Lower leg skin (tissue), 4 donors: ENCODE data around the gene TMEM245. TPM values are rescaled to one million over a fixed set of nuclear protein-coding genes. Genes with fewer than 3 reads are reported as not detected.

Source experiments
- DNase-seq, 2 donors: peaks; one replicate each; pipeline ENCODE4 v3.0.0-alpha.2; 2019; ENCODE audit warnings: low spot score in 2 of 2
- H3K4me3 ChIP-seq: fragments of 200-600 bp; sonication (generic); 2 replicates; pipeline ENCODE4 v1.5.1; 2017; ENCODE audit warnings: mild to moderate bottlenecking, low read depth; ENCODE audit not compliant: poor library complexity, severe bottlenecking
- CTCF ChIP-seq, 3 donors: fragments of 450-650 bp; IDR thresholded peaks; one replicate each; pipeline ENCODE4 v1.5.1; 2016; ENCODE audit warnings: antibody characterized with exemption in 3 of 3, mild to moderate bottlenecking in 3 of 3, moderate library complexity in 2 of 3
- POLR2A ChIP-seq, 2 donors: fragments of 450-650 bp; IDR thresholded peaks; one replicate each; pipeline ENCODE4 v1.6.1; 2016 to 2017; ENCODE audit warnings: antibody characterized with exemption in 2 of 2, mild to moderate bottlenecking in 1 of 2, moderate library complexity in 1 of 2
- WGBS, 2 donors: methylation state at CpG; one replicate each; pipeline ENCODE4 v1.1.5; 2018; 5-methylcytosine and 5-hydroxymethylcytosine counted together
- intact Hi-C: fragments of 100-400 bp; cut with DNase I; formaldehyde crosslinking; loops from one replicate; pipeline ENCODE4 v1.15.0; 2023; ENCODE audit warnings: low total_unique reads
- total RNA-seq, 4 donors: library from RNA; depleted of rRNA; stranded (reverse); fragments of >200 nt; gene quantifications; one replicate each; pipeline ENCODE4 v1.1.0, GENCODE V29; 2016

TMEM245 gene
- total RNA-seq, 4 donors from 2014 or later: 35.0 to 57.7 (median 51.1) TPM

GRCh38 chr9:109158651-109159050, 38.9 kb upstream of the TMEM245 start:
- intact Hi-C loops: no loop called here
- no peak for DNase-seq
- TF ChIP-seq CTCF (IDR thresholded peaks at IDR 0.05) (no peak), POLR2A (IDR thresholded peaks at IDR 0.05) (no peak)
- no peak overlapping the region for H3K4me3 ChIP-seq

- no peak for TF ChIP-seq CTCF (IDR thresholded peaks at IDR 0.05)
- no peak for TF ChIP-seq POLR2A (IDR thresholded peaks at IDR 0.05)
- no peak for DNase-seq
- intact Hi-C loops: no loop called here
- WGBS, 2 donors: 68 to 72% methylated on average over 8 of the region's 8 CpGs
- H3K4me3 ChIP-seq: no peak overlapping the region
Observed at GRCh38 chr9:109156708-109157107, 37.0 kb upstream of the TMEM245 start.

- 86 to 87% methylated on average over 3 of the region's 3 CpGs for WGBS, 2 donors
- intact Hi-C loops: no loop called here
- TF ChIP-seq POLR2A (IDR thresholded peaks at IDR 0.05) (no peak), CTCF (IDR thresholded peaks at IDR 0.05) (no peak)
- no peak for DNase-seq
- H3K4me3 ChIP-seq: no peak overlapping the region
Observed at GRCh38 chr9:109150925-109151545, 31.3 kb upstream of the TMEM245 start.

GRCh38 chr9:109149722-109150121, 30.0 kb upstream of the TMEM245 start:
- no peak for TF ChIP-seq CTCF (IDR thresholded peaks at IDR 0.05)
- intact Hi-C loops: no loop called here
- 91 to 97% methylated on average over 4 of the region's 4 CpGs for WGBS, 2 donors
- H3K4me3 ChIP-seq: no peak overlapping the region
- no peak for DNase-seq

GRCh38 chr9:109149089-109149488, 29.3 kb upstream of the TMEM245 start:
- TF ChIP-seq POLR2A (IDR thresholded peaks at IDR 0.05): no peak
- no peak for TF ChIP-seq CTCF (IDR thresholded peaks at IDR 0.05)

GRCh38 chr9:109145051-109145450, 25.3 kb upstream of the TMEM245 start:
- H3K4me3 ChIP-seq: no peak overlapping the region
- TF ChIP-seq CTCF (IDR thresholded peaks at IDR 0.05) (no peak), POLR2A (IDR thresholded peaks at IDR 0.05) (no peak)
- no peak for DNase-seq
- 83% methylated on average over 6 of the region's 6 CpGs for WGBS, 2 donors
- intact Hi-C loops: no loop called here

More at GRCh38 chr9:109149089-109149488, 29.3 kb upstream of the TMEM245 start:
- WGBS, 2 donors: 84 to 85% methylated on average over 5 of the region's 5 CpGs
- intact Hi-C loops: no loop called here
- DNase-seq: no peak
- no peak overlapping the region for H3K4me3 ChIP-seq
